HUDEP-2 (cell line): Measurements from ENCODE around the gene ERN1.
"Not testable (repeated sequence)": the region's sequence is repeated elsewhere in the genome, so short reads cannot be mapped to it uniquely, and the experiment has no call there.

Experiments used
- DNase-seq, 76 experiments: peaks; one replicate each; lab custom pipeline; 2025; ENCODE audit not compliant: unreplicated experiment in 76 of 76; lab: John Stamatoyannopoulos, UW

Gene ERN1

DNA sequence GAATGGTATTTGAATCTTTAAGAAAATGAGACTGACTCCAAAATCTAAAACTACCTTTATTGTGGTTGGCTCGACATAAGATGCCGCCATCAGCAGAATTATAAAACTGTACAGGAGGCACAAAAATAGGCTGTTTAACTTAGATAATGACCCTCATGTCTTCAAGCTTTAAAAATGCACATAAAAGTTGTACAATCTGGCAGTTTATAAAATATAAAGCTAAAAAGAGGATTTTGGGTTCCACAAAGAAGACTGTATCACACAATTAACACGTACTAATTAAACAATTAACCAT lies 90.9 kb downstream of the ERN1 start:
- no peak for DNase-seq

DNA sequence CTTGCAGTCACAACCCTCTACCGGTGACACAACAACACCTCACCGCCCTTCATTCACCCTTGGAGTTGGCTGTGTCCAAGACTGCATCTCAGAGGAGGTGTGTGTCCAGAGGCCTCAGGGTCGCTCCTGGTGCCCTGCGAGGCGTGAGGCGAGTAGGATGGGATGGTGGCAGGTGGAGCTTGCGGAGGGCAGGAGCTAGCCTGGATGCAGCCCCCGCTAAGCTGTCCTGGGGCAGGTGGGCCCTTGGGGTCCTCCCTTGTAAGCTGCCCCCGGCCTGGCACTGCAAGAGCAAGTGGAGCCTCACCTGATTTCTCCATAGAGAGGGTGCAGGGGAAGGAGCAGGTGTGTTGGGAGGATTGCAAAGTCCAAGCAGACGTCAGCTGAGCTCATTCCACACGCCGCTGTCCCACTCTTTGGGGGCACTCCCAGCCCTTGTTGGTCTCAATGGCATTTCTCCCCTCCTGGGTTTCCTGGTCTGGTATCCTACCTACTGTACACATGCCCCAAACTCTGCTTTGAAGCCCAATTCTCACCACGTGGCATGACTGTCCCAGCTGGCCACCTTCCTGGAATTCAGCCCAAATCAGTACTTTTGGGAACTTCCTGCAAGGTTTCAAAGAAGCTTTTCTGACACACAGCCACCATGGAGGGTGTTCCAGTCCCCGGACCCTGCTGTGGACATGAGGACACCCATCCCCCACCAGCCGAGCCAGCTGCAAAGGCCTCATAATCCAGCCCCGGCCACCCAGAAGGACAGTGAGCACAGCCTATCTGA lies 91.4 kb downstream of the ERN1 start:
- DNase-seq: no peak

DNA sequence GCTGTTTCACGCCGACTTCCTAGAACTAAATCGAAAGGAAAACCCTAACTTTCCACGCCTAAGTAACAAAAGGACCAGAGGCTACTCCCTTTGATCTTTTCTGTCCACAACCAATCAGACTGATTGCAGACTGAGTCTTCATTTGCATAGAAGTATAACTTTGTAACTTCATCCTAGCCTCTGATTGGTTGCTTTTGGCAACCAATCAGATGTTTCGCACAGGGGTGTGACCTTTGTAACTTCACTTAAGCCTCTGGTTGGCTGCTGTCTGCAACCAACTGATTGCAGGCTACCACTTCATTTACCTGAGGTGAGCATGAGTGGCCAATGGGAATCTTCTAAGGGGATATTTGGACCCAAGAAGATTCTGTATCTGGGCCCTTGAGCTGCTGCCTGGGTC lies 92.1 kb downstream of the ERN1 start:
- DNase-seq: no peak

DNA sequence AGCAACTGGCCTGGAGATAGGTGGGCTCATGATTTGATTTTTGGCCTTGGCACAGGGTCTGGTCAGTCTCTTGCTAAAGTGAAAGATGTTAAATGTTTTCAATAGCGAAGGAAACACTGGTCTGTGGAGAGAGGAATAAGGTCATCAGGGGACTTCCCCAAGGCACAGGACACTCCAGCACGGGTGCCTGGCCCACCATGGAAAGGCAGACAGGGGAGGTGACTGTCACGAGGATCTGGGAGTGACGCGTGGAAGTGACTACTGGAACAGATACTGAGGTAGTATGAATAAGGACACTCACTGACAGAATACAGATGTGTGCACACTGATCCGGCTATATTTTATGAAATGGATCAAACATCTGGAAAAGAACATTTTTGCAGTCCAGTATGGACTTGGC lies 92.8 kb downstream of the ERN1 start:
- no peak for DNase-seq

DNA sequence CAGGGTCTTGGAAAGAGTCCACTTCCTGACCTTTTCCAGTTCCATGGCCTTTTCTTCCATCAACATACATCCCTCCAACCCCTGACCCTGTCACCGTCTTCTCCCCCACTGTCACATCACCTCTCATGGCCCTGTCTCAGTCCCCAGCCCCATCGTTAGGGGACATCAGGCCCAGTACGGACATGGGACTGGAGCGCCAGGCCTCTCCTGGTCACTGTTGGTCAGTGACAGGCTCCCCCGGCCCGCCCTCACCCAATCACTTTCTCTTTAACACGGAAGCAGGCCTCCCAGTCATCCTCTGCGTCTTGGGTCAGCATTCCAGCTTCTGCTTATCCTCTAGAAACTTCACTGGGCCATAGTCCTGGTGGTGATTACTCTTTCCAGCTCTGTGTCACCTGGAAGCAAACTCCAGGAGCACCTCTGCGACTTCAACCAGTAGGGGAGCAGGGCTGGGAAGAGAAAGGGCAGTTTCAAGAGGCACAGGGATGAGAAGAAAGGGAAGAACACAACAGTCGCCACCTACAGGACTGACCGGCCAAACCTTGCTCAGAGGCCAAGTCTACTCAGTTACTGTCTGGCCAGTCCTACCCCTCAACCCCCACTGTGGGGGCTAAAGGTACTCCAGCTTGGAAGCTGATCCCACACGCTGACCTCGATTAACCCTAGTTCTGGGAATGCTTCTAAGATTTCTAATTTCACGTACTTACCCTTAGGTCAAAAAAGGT lies 93.6 kb downstream of the ERN1 start:
- no peak for DNase-seq

DNA sequence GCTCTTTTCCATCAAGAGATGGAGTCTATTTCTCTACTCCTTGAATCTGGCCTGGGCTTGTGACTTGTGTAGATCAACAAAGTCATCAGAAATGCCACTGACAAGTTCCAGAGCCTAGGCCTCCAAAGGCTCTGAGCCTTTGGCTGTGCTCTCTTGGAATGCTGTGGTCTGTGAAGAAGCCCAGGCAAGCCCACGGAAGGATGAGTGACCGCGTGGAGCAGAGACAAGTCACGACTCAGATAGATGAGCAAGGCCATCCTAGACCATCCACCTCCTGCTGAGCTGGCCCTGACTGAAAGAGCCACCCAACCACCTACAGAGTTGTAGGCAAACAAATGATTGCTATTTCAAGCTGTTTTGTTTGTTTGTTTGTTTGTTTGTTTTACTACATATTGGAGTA lies 97.9 kb downstream of the ERN1 start:
- DNase-seq: no peak

DNA sequence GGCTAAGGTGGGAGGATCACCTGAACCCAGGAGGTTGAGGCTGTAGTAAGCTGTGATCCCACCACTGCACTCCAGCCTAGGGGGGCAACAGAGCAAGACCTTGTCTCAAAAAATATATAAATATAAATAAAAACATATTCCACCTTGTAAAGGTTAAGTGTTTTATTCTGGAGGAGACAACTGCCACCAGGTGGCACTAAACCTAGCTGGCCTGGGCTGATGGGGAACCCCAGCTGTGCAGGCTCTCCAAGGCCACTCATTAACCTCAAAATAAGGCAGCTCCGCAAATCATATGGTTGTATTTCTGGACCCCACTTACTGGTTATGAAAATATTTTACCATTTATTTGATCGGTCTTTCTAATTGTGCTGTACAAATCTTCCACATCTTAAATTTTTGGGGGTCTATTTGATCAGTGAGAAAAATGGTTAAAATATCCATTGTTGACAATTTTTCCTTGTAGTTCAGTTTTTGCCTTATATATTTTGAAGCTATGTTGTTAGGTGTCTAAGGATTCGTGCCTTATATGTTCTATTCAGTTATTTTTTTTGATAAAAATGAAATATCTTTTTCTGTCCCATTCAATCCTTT lies 101.0 kb downstream of the ERN1 start:
- DNase-seq: peak in 51 of 76 experiments; percentile 10 to 68 (median 32)

DNA sequence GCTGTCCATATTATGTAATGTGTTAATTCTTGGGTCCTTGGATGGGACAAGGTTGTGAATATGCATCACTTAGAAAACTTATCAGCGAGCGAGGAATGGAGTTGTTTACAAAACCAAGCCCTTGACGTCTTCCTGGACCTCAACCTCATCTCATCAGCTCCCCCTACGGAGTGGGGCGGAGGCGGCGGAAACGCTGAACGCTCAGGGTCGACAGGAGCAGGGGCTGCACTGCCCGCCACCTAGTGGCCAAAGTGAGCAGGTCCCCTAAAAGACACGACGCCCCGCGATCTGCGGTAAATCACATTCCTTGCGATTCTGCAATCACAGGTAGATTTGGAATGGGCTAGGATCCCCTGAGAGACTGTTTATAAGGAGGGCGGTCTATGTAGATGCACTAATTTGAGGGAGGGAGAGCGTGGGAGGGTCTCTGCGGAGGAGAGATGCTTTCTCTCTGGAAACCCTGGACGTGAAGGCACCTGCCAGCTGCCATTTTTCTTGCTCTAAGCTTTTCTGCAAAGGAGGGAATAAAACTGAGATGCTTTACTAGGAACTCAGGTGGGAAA lies 104.1 kb downstream of the ERN1 start:
- DNase-seq: peak in 72 of 76 experiments; percentile 22 to 86 (median 70)

DNA sequence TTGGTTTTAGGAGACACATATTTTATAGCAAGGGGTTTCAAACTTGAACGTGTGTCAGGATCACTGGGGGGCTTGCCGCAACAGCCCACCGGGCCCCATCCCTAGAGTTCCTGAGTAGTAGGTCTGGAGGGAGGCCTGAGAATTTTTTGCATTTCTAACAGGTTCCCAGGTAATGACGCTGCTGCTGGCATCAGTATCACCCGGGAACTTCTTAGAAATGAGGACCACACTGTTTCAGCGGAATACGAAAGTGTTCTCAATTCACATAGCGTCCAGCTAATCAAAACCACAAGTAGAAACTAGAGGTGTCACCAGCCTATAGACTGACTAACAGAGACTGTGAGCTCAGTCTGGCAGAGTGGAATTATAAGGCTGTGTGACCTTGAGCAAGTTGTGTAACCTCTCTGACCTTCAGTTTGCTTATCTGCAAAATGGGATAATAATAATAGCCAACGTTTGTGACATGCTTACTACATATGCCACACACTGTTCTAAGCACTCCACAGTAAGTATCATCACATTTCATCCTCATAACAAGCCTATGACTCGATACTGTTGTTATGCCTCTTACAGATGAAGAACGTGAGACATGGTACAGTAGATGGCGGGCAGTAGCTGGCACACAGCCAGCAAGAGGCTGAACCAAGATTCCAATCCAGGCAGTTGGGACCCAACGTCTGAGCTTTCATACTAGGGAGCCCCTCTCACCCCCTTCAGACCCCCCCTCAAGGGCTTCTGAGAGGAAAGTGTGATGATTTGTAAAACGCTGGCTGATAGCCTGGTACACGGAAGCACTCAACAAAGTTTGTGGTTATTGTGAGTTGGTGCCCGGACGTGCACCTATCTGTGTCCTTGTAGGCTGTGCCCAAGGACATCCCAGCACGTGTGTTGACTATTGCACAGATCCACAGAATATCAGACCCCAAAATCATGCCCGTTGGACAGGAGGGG lies 104.9 kb downstream of the ERN1 start:
- peak in 5 of 76 experiments; percentile 8 to 39 (median 21) for DNase-seq

DNA sequence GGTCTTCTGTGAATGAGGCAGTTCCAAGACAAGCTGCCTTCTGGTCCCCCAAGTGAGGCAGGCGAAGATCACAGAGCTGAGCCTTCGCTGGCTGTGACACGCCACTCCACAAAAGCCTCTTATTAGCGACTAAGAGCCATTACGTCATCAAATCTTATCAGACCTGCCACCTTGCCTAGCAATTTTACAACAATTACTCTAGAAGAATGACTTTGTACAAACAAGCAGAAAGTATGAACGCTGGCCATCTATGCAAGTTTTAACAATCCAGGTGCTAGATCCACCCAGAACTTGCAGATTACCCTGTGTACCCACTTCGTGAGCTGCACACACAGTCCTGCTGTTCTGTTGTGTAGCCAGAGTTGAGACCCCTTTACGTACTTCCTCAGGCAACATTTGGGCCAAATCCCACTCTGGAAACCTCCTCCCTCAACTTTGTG lies 105.7 kb downstream of the ERN1 start:
- DNase-seq: peak in 38 of 76 experiments; percentile 12 to 73 (median 35)

DNA sequence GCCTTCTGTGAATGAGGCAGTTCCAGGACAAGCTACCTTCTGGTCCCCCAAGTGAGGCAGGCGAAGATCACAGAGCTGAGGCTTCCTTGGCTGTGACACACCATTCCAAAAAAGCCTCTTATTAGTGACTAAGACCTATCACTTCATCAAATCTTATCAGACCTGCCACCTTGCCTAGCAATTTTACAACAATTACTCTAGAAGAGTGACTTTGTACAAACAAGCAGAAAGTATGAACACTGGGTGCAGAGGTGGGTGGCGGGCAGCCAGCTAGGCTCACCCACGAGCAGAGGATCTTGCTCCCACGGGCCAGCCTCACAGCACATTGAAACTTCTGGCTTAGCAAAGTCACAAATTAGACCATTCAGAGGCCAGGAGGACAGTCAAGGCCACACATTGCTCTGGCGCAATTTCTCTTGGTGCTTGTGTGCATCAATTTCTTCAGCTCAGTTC lies 107.3 kb downstream of the ERN1 start:
- peak in 23 of 76 experiments; percentile 5 to 67 (median 23) for DNase-seq

DNA sequence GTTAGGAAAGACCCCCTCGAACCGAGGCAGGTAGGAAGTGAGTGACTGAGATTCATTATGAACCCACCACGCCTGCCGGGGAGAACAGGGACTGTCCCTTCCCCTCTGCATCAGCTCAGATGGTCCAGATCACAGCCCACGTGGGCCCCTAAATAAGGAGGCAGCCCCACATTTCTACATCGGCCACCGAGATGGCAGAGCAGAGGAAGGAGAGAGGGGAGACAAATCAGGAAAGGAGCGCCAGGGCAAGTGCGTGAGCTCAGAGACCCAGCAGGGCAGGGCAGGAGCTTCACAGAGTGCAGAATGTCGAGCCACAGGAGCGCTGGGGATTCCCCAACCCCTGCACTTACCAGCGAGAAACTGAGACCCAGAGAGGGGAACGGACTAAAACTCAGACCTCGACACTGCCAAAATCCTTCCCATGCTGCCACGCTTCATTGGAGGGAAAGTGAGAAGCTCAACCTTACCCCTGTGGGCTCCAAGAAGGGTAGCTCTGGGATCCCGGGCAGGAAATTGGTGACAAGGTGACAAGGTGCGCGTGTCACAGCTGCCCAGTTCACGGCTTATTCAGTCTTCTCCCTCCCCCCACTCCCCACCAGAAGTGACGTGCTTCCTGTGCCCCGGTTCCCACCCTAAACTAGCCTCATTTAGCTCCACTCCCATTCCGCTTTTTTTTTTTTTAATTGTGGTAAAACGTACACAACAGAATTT lies 109.7 kb downstream of the ERN1 start, which contains the start of gene ICAM2:
Gene ICAM2 (minus strand): TSS at position 578 of the 711 bp plus-strand sequence. CDS start 13,942 bp downstream, outside the sequence.
- peak in 37 of 76 experiments; percentile 7 to 67 (median 31) for DNase-seq

DNA sequence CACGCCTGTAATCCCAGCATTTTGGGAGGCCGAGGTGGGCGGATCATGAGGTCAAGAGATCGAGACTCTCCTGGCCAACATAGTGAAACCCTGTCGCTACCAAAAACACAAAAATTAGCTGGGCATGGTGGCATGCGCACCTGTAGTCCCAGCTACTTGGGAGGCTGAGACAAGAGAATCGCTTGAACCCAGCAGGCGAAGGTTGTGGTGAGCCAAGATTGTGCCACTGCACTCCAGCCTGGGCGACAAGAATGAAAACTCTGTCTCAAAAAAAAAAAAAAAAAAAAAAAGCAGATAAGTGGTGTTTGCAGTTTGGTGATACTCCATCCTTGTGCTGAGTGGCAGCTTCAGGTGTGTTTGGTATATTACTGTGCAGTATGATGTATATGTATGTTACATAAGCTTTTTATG lies 110.4 kb downstream of the ERN1 start:
- DNase-seq: not testable (repeated sequence)

DNA sequence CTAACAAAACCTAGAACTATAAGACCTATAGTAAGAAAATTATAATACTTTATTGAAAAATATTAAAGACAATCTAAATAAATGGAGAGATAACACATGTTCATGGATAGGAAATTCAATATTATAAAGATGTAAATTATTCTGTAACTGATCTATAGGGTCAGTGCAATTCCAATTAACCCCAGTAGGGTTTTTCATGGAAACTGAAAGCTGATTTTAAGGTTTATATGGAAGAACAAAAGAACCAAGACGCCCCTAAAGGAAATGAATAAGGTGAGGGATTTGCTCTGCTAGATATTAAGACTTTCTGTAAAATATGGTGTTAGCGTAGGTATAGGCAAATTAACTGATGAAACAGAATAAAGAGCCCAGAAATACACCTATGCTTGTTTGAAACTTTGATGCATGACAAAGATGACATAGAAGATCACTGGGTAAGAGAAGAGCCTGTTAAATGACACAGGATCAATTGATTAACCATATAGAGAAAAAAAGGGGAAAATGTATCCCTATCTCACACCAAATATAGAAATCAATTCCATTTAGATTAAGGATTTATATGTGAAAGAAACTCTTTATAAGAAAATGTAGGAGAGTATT lies 112.5 kb downstream of the ERN1 start:
- peak in 1 of 76 experiments; percentile 4 for DNase-seq

DNA sequence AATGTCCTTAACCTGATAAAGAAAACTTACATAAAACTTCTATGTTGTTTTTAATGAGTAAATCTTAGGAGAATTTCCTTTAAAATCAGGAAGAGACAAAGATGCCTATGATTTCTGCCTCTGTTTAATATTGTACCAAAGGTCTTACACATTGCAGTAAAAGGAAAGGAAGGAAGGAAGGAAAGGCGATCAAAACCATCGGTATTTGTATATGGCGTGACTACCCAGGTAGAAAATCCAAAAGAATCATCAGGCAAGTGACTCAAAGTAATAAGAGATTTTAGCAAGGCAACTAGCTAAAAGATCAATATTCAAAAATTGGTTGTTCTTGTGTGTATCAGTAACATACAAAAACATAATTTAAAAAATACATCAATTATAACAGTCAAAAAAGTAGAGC lies 113.0 kb downstream of the ERN1 start:
- no peak for DNase-seq

DNA sequence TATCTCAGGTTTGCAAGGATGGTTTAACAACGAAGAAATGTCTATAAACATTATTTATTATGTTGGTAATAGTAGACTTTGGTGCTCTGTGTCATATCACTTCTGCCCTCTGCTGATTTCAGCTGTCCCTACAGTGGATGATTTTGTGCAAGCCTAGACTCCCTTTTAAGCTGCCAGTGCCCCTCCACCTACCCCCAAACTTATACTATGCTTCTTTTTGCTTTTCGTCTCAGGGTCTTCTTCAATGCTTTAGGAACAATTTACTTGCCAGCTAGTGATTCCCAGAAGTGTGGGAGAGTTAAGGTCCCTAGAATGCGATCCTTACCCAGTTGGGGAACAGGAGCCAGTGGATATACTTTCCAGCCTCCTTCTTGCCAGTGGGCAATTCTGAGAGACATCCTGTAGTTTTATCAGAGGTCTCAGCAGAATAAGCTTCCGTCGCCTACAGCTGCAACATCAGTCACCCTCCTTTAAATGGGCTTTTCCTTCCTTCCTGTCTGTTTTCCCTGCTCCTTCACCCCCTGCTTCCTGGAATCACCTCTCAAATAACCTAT lies 113.6 kb downstream of the ERN1 start:
- DNase-seq: peak in 2 of 76 experiments; percentile 18 to 21

DNA sequence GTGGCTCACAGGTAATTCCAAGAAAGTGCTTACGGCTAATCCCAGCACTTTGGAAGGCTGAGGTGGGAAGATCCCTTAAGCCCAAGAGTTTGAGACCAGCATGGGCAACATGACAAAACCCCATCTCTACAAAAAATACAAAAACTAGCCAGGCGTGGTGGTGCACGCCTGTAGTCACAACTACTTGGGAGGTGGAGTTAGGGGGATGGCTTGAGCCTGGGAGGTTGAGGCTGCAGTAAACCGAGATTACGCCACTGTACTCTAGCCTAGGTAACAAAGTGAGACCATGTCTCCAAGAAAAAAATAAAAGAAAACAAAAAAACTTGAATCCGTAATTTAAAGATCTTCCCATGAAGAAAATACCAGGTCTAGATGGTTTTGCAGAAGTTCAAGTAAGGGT lies 114.5 kb downstream of the ERN1 start:
- no peak for DNase-seq

DNA sequence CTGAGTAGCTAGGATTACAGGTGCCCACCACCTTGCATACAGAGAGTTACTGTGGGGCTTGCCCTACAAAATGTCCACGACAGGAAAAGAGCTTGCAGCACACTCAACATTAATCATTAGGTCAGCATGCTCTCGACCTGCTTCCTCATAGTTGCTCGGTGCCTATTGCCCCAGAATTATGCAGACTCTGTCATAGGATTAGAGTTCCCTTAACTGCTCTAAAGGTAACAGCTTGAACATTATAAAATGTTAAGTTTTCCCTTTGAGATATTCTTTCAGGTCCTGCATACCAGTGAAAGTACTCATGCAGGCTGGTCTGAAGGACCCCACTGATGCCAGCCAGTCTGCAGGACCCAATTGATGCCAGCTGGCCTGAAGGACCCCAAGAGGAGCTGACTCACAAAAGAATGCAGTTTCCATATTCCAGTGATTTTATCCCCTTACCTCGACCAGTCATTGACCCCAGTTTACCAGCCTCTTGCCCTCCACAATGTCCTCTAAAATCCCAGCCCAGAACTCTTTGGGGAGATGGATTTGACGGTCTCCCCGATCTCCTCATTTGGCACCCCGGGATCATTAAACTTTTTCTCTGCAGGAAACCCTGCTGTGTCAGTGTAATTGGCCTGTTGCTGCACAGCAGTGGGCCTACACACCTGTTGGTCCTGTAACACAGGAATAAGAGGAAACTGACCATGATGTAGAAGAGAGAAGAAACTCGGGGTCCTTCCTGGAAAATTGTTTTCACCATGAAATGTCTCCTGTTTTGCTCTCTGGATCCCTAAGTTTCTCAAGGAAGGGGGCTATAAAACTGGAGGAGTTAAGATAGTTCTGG lies 120.2 kb downstream of the ERN1 start:
- DNase-seq: no peak
